ENCODE measurements around the gene FER1L5. TPM values are rescaled to one million over a fixed set of nuclear protein-coding genes. Genes with fewer than 3 reads are reported as not detected.

FER1L5 gene
- total RNA-seq, 1 experiment from 2014 or later = 0.91 TPM

- H3K79me2 ChIP-seq (ENCODE audit: insufficient read depth, low read length) = no peaks in the 10 kb centered on the region
- H3K4me1 ChIP-seq (ENCODE audit: control insufficient read depth in 1 of 2, insufficient read depth in 2 of 2, low read length in 2 of 2) = no peaks in the 10 kb centered on the region
- no peaks in the 10 kb centered on the region for H4K20me1 ChIP-seq (ENCODE audit: insufficient read depth)
- H3K9me2 ChIP-seq (ENCODE audit: insufficient read depth) = no peaks in the 10 kb centered on the region
- no peak overlapping the region for H3K27ac ChIP-seq (ENCODE audit: low read depth, low read length)
- H3K4me3 ChIP-seq (replicated peaks in 1 of 2; ENCODE audit: low read depth in 1 of 2, low read length in 2 of 2) = no peak overlapping the region
- ChIA-PET RAD21 (ENCODE audit: low non-redundant PET in 1 of 2, low total read pairs in 2 of 2, uncharacterized antibody in 2 of 2, unreplicated experiment in 2 of 2) (no interaction called here), POLR2A (no interaction called here), CTCF (no interaction called here)
- no peak overlapping the region for H2AFZ ChIP-seq (ENCODE audit: low read depth, low read length, poor library complexity, severe bottlenecking)
- BruUV-seq (replicated peaks) = no TSS peak
- H3K9ac ChIP-seq (ENCODE audit: low read length) = no peak overlapping the region
- peaks cover 23 to 34% of the 10 kb centered on the region in 2 experiments; a peak in 3 of 4 replicates for H3K36me3 ChIP-seq (ENCODE audit: control insufficient read depth in 1 of 2, insufficient read depth in 2 of 2, low read length in 2 of 2)
- ATAC-seq (no peak), DNase-seq (ENCODE audit: low read depth, low spot score) (no peak)
- H3K27me3 ChIP-seq (ENCODE audit: insufficient read depth, low read length) = no peaks in the 10 kb centered on the region
- no peaks in the 10 kb centered on the region for H3K9me3 ChIP-seq (ENCODE audit: control insufficient read depth in 1 of 2, insufficient read depth in 1 of 2, low read depth in 1 of 2, low read length in 2 of 2)
- no peak overlapping the region for H3K4me2 ChIP-seq (ENCODE audit: low read length)
- intact Hi-C loops (cut with micrococcal nuclease) = no loop called here
- no peak for TF ChIP-seq CBX3 (IDR thresholded peaks at IDR 0.05; ENCODE audit: low read depth)
These were observed 68.4 kb downstream of the FER1L5 start for GRCh38 chr2:96710985-96711384.

GRCh38 chr2:96715658-96716057 lies 73.1 kb downstream of the FER1L5 start:
- no peak overlapping the region for H2AFZ ChIP-seq (ENCODE audit: low read depth, low read length, poor library complexity, severe bottlenecking)
- POLR2A ChIA-PET = no interaction called here
- H3K4me3 ChIP-seq (replicated peaks in 1 of 2; ENCODE audit: low read depth in 1 of 2, low read length in 2 of 2) = no peak overlapping the region
- no TSS peak for BruUV-seq (replicated peaks)
- H4K20me1 ChIP-seq (ENCODE audit: insufficient read depth) = no peaks in the 10 kb centered on the region
- TF ChIP-seq JUND (IDR thresholded peaks at IDR 0.05) (no peak), REST (IDR thresholded peaks at IDR 0.05; ENCODE audit: low read depth) (no peak), CBX3 (IDR thresholded peaks at IDR 0.05; ENCODE audit: low read depth) (no peak), ZBTB33 (IDR thresholded peaks at IDR 0.05; ENCODE audit: extremely low read depth, insufficient replicate concordance, low read length) (no peak)
- H3K36me3 ChIP-seq (ENCODE audit: control insufficient read depth in 1 of 2, insufficient read depth in 2 of 2, low read length in 2 of 2) = peaks cover 5 to 16% of the 10 kb centered on the region in 2 experiments; a peak in 2 of 4 replicates
- intact Hi-C loops (cut with micrococcal nuclease) = no loop called here
- H3K9me3 ChIP-seq (ENCODE audit: control insufficient read depth in 1 of 2, insufficient read depth in 1 of 2, low read depth in 1 of 2, low read length in 2 of 2) = no peaks in the 10 kb centered on the region
- no peak for DNase-seq (ENCODE audit: low read depth, low spot score)
- no peaks in the 10 kb centered on the region for H3K79me2 ChIP-seq (ENCODE audit: insufficient read depth, low read length)
- H3K9ac ChIP-seq (ENCODE audit: low read length) = no peak overlapping the region
- no peaks in the 10 kb centered on the region for H3K27me3 ChIP-seq (ENCODE audit: insufficient read depth, low read length)
- no peaks in the 10 kb centered on the region for H3K9me2 ChIP-seq (ENCODE audit: insufficient read depth)
- no peaks in the 10 kb centered on the region for H3K4me1 ChIP-seq (ENCODE audit: control insufficient read depth in 1 of 2, insufficient read depth in 2 of 2, low read length in 2 of 2)
- no peak overlapping the region for H3K4me2 ChIP-seq (ENCODE audit: low read length)
- CTCF ChIA-PET = no interaction called here
- RAD21 ChIA-PET (ENCODE audit: low non-redundant PET in 1 of 2, low total read pairs in 2 of 2, uncharacterized antibody in 2 of 2, unreplicated experiment in 2 of 2) = no interaction called here
- H3K27ac ChIP-seq (ENCODE audit: low read depth, low read length) = no peak overlapping the region
- no peak for ATAC-seq
